Neural cell (in vitro differentiated cells): Measurements from ENCODE around the gene TSPAN7.

Experiments
- EP300 ChIP-seq: fragments of 450-650 bp; conservative IDR thresholded peaks from 2 replicates; pipeline ENCODE4 v1.6.1; 2014; ENCODE audit warnings: antibody characterized with exemption, mild to moderate bottlenecking, moderate library complexity; ENCODE audit not compliant: poor library complexity, severe bottlenecking
- EZH2 ChIP-seq: fragments of 200-600, 300-800 bp; shearing (Covaris generic), sonication (generic); IDR thresholded peaks from 2 replicates; pipeline ENCODE4 v1.6.1; 2014; ENCODE audit warnings: antibody characterized with exemption, low read length, borderline replicate concordance, mild to moderate bottlenecking; ENCODE audit not compliant: insufficient read depth, poor library complexity, severe bottlenecking
- MXI1 ChIP-seq: fragments of 450-650 bp; conservative IDR thresholded peaks from 2 replicates; pipeline ENCODE4 v1.6.1; 2014; ENCODE audit warnings: antibody characterized with exemption, mild to moderate bottlenecking; ENCODE audit not compliant: poor library complexity, severe bottlenecking
- POLR2AphosphoS5 ChIP-seq: IDR thresholded peaks from 2 replicates; pipeline ENCODE4 v1.6.1; 2012
- RAD21 ChIP-seq: fragments of 450-650 bp; conservative IDR thresholded peaks from 2 replicates; pipeline ENCODE4 v1.6.1; 2014; ENCODE audit warnings: antibody characterized with exemption, mild to moderate bottlenecking, moderate library complexity
- TAF1 ChIP-seq: IDR thresholded peaks from 2 replicates; pipeline ENCODE4 v1.6.1; 2012; ENCODE audit warnings: low read depth
- TF ChIP-seq, protein P1 (sequence below): fragments of 450-650 bp; IDR thresholded peaks from 2 replicates; pipeline ENCODE4 v1.5.1; 2014; ENCODE audit warnings: antibody characterized with exemption, mild to moderate bottlenecking, moderate library complexity; ENCODE audit not compliant: poor library complexity, severe bottlenecking

DNA sequence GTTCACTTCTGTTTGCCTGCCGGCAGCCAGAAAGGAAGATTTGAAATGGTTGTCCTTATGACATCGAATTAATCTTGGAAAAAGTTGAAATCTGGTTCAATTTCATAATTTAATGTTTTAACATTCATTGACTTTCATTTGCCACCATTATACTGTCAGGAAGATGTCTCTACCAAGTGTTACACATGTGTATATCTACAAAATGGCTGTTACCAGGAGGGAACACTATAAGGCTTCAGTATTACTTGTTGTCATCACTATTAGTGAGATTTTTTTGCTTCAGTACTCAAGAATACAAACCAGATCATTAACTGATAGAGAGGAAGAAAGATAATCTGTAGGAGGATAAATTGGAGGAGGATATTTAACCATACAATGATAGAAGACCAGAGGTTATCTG, 71.2 kb downstream of the TSPAN7 start:
- TF ChIP-seq, protein P1, sequence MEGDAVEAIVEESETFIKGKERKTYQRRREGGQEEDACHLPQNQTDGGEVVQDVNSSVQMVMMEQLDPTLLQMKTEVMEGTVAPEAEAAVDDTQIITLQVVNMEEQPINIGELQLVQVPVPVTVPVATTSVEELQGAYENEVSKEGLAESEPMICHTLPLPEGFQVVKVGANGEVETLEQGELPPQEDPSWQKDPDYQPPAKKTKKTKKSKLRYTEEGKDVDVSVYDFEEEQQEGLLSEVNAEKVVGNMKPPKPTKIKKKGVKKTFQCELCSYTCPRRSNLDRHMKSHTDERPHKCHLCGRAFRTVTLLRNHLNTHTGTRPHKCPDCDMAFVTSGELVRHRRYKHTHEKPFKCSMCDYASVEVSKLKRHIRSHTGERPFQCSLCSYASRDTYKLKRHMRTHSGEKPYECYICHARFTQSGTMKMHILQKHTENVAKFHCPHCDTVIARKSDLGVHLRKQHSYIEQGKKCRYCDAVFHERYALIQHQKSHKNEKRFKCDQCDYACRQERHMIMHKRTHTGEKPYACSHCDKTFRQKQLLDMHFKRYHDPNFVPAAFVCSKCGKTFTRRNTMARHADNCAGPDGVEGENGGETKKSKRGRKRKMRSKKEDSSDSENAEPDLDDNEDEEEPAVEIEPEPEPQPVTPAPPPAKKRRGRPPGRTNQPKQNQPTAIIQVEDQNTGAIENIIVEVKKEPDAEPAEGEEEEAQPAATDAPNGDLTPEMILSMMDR = no peak
- TF ChIP-seq EP300 (no peak), EZH2 (no peak), TAF1 (no peak), POLR2AphosphoS5 (no peak), RAD21 (no peak), MXI1 (no peak)
